Transverse colon (tissue), 3 donors: ENCODE data around the gene HAUS3.

ENCODE experiments used
- EP300 ChIP-seq: sonication (generic); formaldehyde crosslinking; IDR thresholded peaks from one replicate; pipeline ENCODE4 v1.6.1; 2017; ENCODE audit warnings: antibody characterized with exemption, low read depth
- POLR2AphosphoS5 ChIP-seq, 3 donors: sonication (generic); formaldehyde crosslinking; IDR thresholded peaks; one replicate each; pipeline ENCODE4 v1.6.1; 2016; ENCODE audit warnings: antibody characterized with exemption in 3 of 3

DNA sequence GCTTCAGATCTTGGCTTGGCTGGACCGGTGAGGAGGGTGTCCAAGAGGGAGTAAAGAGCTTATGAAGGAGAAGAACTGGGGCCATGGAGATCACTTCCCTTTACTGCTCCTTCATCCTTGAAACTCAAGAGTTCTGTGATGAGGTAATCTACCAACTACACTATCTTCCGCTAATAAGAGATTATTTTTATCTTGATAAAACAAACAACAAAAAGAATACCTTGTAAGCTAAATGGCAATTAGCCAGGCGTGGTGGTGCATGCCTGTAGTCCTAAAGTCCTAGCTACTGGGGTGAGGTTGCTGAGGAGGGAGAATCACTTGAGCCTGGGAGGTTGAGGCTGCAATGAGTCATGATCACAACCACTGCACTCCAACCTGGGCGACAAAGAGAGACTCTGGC, 47.4 kb downstream of the HAUS3 start:
- TF ChIP-seq EP300: no peak
- no peak for TF ChIP-seq POLR2AphosphoS5 (IDR thresholded peaks at IDR 0.05)
